ENCODE measurements around the gene SIL1.

DNA sequence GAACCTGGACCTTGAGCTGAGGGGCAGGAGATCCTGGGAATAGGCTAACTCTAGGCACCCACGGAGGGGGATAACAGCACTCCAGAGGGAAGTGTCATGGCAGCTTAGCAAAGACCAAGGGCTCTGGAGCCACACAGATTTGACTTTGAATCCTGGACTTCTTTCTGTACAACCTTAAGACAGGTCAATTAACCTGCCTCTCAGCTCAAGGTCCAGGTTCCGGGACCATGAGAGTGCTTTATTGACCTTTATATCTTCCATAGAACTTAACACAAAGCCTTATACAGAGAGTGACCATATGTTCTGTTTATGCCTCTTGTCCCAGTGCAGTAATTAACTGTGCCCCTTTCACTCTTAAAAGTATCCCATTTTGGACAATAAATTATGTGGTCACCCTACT is 232.5 kb downstream of the SIL1 start:
- TF ChIP-seq, protein P1, sequence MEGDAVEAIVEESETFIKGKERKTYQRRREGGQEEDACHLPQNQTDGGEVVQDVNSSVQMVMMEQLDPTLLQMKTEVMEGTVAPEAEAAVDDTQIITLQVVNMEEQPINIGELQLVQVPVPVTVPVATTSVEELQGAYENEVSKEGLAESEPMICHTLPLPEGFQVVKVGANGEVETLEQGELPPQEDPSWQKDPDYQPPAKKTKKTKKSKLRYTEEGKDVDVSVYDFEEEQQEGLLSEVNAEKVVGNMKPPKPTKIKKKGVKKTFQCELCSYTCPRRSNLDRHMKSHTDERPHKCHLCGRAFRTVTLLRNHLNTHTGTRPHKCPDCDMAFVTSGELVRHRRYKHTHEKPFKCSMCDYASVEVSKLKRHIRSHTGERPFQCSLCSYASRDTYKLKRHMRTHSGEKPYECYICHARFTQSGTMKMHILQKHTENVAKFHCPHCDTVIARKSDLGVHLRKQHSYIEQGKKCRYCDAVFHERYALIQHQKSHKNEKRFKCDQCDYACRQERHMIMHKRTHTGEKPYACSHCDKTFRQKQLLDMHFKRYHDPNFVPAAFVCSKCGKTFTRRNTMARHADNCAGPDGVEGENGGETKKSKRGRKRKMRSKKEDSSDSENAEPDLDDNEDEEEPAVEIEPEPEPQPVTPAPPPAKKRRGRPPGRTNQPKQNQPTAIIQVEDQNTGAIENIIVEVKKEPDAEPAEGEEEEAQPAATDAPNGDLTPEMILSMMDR (conservative IDR thresholded peaks at IDR 0.05; ENCODE audit: low read depth, low read length) = no peak
- TF ChIP-seq CEBPB (IDR thresholded peaks at IDR 0.05; ENCODE audit: low read depth, low read length) (no peak), POLR2A (IDR thresholded peaks at IDR 0.05; ENCODE audit: low read depth, low read length) (no peak), MXI1 (IDR thresholded peaks at IDR 0.05; ENCODE audit: borderline replicate concordance, low read depth, low read length) (no peak), RAD21 (IDR thresholded peaks at IDR 0.05; ENCODE audit: low read length) (no peak)
